Measurements from ENCODE around the gene SLC6A18.

Gene SLC6A18

GRCh38 chr5:1199649-1200494, 25.3 kb upstream of the SLC6A18 start:
- no peaks in the 10 kb centered on the region for H3K36me3 ChIP-seq (ENCODE audit: low read length)
- no peaks in the 10 kb centered on the region for H4K20me1 ChIP-seq (ENCODE audit: low read depth, low read length)
- no peak overlapping the region for H3K4me2 ChIP-seq (ENCODE audit: low read depth, low read length, poor library complexity, severe bottlenecking)
- no peak overlapping the region for H2AFZ ChIP-seq (ENCODE audit: low read depth, low read length, severe bottlenecking)
- H3K9me3 ChIP-seq (ENCODE audit: insufficient read depth, low read length): no peaks in the 10 kb centered on the region
- TF ChIP-seq CTCF (IDR thresholded peaks at IDR 0.05; ENCODE audit: insufficient read depth, low read length, poor library complexity, severe bottlenecking): no peak
- H3K9ac ChIP-seq (ENCODE audit: low read length): no peak overlapping the region
- H3K4me3 ChIP-seq (ENCODE audit: insufficient read depth, low read length, poor library complexity, severe bottlenecking): no peak overlapping the region
- no peaks in the 10 kb centered on the region for H3K27me3 ChIP-seq (ENCODE audit: low read length)
- H3K27ac ChIP-seq (ENCODE audit: low read depth, low read length): no peak overlapping the region
- no peaks in the 10 kb centered on the region for H3F3A ChIP-seq (ENCODE audit: insufficient read depth)
- H3K9me2 ChIP-seq (replicated peaks; ENCODE audit: insufficient read depth, low read length): no peaks in the 10 kb centered on the region
- no peaks in the 10 kb centered on the region for H3K79me2 ChIP-seq (ENCODE audit: insufficient read depth, low read length)

- H3K9me3 ChIP-seq (ENCODE audit: insufficient read depth, low read length): no peaks in the 10 kb centered on the region
- H3K79me2 ChIP-seq (ENCODE audit: insufficient read depth, low read length): no peaks in the 10 kb centered on the region
- H3K4me2 ChIP-seq (ENCODE audit: low read depth, low read length, poor library complexity, severe bottlenecking): no peak overlapping the region
- H3K9ac ChIP-seq (ENCODE audit: low read length): no peak overlapping the region
- H3K4me3 ChIP-seq (ENCODE audit: insufficient read depth, low read length, poor library complexity, severe bottlenecking): no peak overlapping the region
- no peak for TF ChIP-seq CTCF (IDR thresholded peaks at IDR 0.05; ENCODE audit: insufficient read depth, low read length, poor library complexity, severe bottlenecking)
- H3F3A ChIP-seq (ENCODE audit: insufficient read depth): no peaks in the 10 kb centered on the region
- no peaks in the 10 kb centered on the region for H3K9me2 ChIP-seq (replicated peaks; ENCODE audit: insufficient read depth, low read length)
- H2AFZ ChIP-seq (ENCODE audit: low read depth, low read length, severe bottlenecking): no peak overlapping the region
- no peaks in the 10 kb centered on the region for H4K20me1 ChIP-seq (ENCODE audit: low read depth, low read length)
- no peaks in the 10 kb centered on the region for H3K27me3 ChIP-seq (ENCODE audit: low read length)
- no peak overlapping the region for H3K27ac ChIP-seq (ENCODE audit: low read depth, low read length)
- no peaks in the 10 kb centered on the region for H3K36me3 ChIP-seq (ENCODE audit: low read length)
These were observed 24.5 kb upstream of the SLC6A18 start for GRCh38 chr5:1200495-1201326.

- H3K36me3 ChIP-seq (ENCODE audit: low read length): no peaks in the 10 kb centered on the region
- no peak within 1 kb of the TSS for H3K9ac ChIP-seq (ENCODE audit: low read length)
- TF ChIP-seq CTCF (IDR thresholded peaks at IDR 0.05; ENCODE audit: insufficient read depth, low read length, poor library complexity, severe bottlenecking) (no peak), EZH2phosphoT487 (conservative IDR thresholded peaks at IDR 0.05; ENCODE audit: low read length) (no peak)
- no peaks in the 10 kb centered on the region for H3F3A ChIP-seq (ENCODE audit: insufficient read depth)
- H2AFZ ChIP-seq (ENCODE audit: low read depth, low read length, severe bottlenecking): no peak within 1 kb of the TSS
- no peaks in the 10 kb centered on the region for H3K9me3 ChIP-seq (ENCODE audit: insufficient read depth, low read length)
- no peak within 1 kb of the TSS for H3K4me3 ChIP-seq (ENCODE audit: insufficient read depth, low read length, poor library complexity, severe bottlenecking)
- H3K27ac ChIP-seq (ENCODE audit: low read depth, low read length): no peak within 1 kb of the TSS
- no peaks in the 10 kb centered on the region for H4K20me1 ChIP-seq (ENCODE audit: low read depth, low read length)
- H3K27me3 ChIP-seq (ENCODE audit: low read length): no peaks in the 10 kb centered on the region
- H3K79me2 ChIP-seq (ENCODE audit: insufficient read depth, low read length): no peaks in the 10 kb centered on the region
- no peak within 1 kb of the TSS for H3K4me2 ChIP-seq (ENCODE audit: low read depth, low read length, poor library complexity, severe bottlenecking)
- no peaks in the 10 kb centered on the region for H3K9me2 ChIP-seq (replicated peaks; ENCODE audit: insufficient read depth, low read length)
These were observed 23.7 kb upstream of the SLC6A18 start, which contains the start of gene SLC6A19 for GRCh38 chr5:1201327-1202025. Gene SLC6A19 (plus strand): TSS chr5:1201595. CDS start chr5:1201651, 56 bp downstream.

All from SU-DHL-6 (cell line).